ENCODE results near the gene SH3TC1. TPM values are rescaled to one million over a fixed set of nuclear protein-coding genes. Genes with fewer than 3 reads are reported as not detected.
A peak's percentile ranks its signal among the peaks of the same experiment; 100 is the strongest.

SH3TC1 gene
- total RNA-seq, 6 donors from 2014 or later = 34.1 to 193 (median 81.4) TPM

DNA sequence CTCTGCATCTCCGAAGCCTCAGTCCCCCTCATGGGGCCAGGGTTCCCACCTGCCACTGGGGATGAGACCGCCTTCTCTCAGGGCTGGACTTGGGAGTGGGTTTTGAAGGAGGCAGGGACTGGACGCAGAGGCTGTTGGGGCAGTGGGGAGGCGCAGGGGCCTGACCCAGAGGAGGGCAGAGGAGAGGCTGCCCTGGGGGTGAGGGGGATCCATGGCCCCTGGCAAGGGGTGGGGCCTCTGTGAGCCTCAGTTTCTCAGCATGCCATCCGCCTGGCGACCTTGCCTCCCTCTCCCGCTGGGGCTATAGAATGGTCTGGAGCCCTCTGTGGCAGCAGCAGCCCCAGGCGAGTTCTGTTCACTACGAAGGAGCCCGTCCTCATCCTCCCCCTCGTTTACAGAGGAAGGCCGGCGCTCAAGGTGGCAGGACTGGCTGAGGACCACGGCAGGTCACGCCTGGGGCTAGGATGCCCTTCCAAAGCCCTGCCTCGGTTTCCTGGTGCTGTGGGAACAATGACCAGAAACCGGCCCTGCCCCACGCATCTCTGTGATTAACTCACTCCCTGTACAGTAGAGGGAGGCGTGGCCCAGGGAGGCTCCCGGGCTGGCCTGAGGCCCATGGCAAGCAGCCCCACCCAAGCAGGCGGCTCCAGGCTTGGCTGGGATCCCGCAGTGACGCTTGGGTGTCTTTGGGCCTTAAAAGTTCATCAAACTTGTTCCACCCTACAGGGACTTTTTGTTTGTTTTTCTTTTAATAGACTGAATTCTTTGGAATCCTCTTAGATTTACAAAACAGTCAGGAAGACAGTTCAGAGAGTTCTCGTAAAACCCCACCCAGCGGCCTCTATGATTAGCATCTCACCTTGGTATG lies 16.0 kb upstream of the SH3TC1 start:
- H3K9me3 ChIP-seq = no peaks in the 10 kb centered on the region
- peak overlapping the region in 2 of 4 donors; percentile 43 to 46 for H3K27ac ChIP-seq
- 66 to 67% methylated on average over 23 to 24 of the region's 25 CpGs for WGBS, 2 donors
- TF ChIP-seq POLR2AphosphoS5 (IDR thresholded peaks at IDR 0.05) = peak; percentile 6 to 56
- TF ChIP-seq, protein P1, sequence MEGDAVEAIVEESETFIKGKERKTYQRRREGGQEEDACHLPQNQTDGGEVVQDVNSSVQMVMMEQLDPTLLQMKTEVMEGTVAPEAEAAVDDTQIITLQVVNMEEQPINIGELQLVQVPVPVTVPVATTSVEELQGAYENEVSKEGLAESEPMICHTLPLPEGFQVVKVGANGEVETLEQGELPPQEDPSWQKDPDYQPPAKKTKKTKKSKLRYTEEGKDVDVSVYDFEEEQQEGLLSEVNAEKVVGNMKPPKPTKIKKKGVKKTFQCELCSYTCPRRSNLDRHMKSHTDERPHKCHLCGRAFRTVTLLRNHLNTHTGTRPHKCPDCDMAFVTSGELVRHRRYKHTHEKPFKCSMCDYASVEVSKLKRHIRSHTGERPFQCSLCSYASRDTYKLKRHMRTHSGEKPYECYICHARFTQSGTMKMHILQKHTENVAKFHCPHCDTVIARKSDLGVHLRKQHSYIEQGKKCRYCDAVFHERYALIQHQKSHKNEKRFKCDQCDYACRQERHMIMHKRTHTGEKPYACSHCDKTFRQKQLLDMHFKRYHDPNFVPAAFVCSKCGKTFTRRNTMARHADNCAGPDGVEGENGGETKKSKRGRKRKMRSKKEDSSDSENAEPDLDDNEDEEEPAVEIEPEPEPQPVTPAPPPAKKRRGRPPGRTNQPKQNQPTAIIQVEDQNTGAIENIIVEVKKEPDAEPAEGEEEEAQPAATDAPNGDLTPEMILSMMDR (IDR thresholded peaks at IDR 0.05) = no peak
- peak in 1 of 4 donors; percentile 23 for TF ChIP-seq EP300 (IDR thresholded peaks at IDR 0.05)
- no peak for TF ChIP-seq POLR2A (IDR thresholded peaks at IDR 0.05)
- no peak overlapping the region for H3K4me3 ChIP-seq
- H3K4me1 ChIP-seq = peaks cover 20 to 36% (median 24%) of the 10 kb centered on the region in 4 donors
- peak; percentile 84 to 91 for DNase-seq
- peak; percentile 82 to 90 for ATAC-seq (ENCODE audit: low FRiP score in 2 of 2)
- H3K36me3 ChIP-seq = no peaks in the 10 kb centered on the region
- H3K27me3 ChIP-seq = no peaks in the 10 kb centered on the region

DNA sequence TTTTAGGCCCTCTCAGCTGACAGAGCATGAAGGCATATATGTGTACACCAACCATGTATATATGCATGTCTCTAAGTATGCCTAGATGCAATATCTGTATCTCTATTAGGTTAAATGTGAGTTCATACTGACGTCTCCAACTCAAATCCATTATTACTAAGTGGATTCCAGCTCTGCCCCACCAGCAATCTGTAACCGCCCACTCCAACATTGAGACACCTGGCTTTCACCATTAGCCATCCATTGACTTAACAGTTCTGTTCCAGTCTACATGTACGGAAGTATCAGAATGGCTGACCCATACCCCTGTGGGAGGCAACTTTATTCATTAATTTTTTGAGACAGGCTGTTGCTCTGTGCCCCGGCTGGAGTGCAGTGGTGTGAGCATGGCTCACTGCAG lies 15.0 kb upstream of the SH3TC1 start:
- WGBS, 2 donors = 84 to 86% methylated on average over 4 of the region's 4 CpGs
- no peak for TF ChIP-seq POLR2A (IDR thresholded peaks at IDR 0.05)
- TF ChIP-seq, protein P1 (IDR thresholded peaks at IDR 0.05) = no peak
- no peak for TF ChIP-seq POLR2AphosphoS5 (IDR thresholded peaks at IDR 0.05)
- no peak for TF ChIP-seq EP300 (IDR thresholded peaks at IDR 0.05)
- H3K4me3 ChIP-seq = no peak overlapping the region
- peaks cover 26 to 46% (median 33%) of the 10 kb centered on the region in 4 donors for H3K4me1 ChIP-seq
- ATAC-seq (ENCODE audit: low FRiP score in 2 of 2) (no peak), DNase-seq (no peak)
- H3K9me3 ChIP-seq = no peaks in the 10 kb centered on the region
- H3K27ac ChIP-seq = peak overlapping the region in 2 of 4 donors; percentile 27 to 30
- no peaks in the 10 kb centered on the region for H3K36me3 ChIP-seq
- no peaks in the 10 kb centered on the region for H3K27me3 ChIP-seq

DNA sequence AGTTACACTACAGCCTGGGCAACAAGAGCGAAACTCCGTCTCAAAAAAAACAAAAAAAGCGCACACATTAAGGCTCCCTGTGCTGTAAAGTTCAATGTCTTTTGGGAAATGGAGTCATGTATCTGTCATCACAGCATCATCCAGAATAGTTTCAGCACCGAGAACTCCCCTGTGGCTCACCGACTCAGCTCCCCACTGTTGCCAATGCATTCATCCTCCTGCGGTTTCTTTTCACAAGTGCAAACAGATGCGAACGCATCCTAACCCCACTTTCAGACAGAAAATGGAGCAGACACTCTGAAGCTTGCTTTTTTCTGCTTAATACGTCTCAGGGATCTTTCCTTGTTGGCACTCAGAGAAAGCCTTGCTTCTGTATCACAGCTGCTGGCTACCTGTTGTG lies 13.8 kb upstream of the SH3TC1 start:
- ATAC-seq (ENCODE audit: low FRiP score in 2 of 2) = peak in 1 of 2 donors; percentile 43
- no peak for DNase-seq
- TF ChIP-seq, protein P1 (IDR thresholded peaks at IDR 0.05) = no peak
- TF ChIP-seq POLR2AphosphoS5 (IDR thresholded peaks at IDR 0.05) (no peak), EP300 (IDR thresholded peaks at IDR 0.05) (no peak), POLR2A (IDR thresholded peaks at IDR 0.05) (no peak)
- Histone ChIP-seq H3K27me3 (no peaks in the 10 kb centered on the region), H3K9me3 (no peaks in the 10 kb centered on the region), H3K4me1 (peaks cover 39 to 58% (median 46%) of the 10 kb centered on the region in 4 donors), H3K4me3 (no peak overlapping the region), H3K36me3 (no peaks in the 10 kb centered on the region), H3K27ac (no peak overlapping the region)
- 84 to 92% methylated on average over 9 of the region's 9 CpGs for WGBS, 2 donors

DNA sequence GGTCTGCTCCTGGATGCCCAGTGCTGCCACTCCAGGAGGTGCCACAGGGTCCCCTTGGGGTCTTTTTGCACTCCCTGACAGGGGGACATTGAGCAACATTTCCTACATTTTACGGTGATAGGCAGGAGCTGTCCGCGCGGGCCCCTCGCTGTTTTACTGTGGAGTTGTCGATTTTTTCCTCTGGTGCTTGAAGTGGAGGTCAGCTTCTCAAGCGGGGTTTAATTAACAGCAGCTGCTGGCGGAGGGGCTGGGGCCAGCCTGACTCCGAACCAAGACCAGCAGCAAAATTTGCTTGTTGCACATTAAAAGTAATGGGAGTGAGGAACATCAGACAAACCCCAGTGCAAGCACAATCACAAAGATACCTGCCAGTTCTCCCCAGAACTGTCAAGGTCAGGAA lies 13.2 kb upstream of the SH3TC1 start:
- Histone ChIP-seq H3K9me3 (no peaks in the 10 kb centered on the region), H3K27ac (no peak overlapping the region), H3K36me3 (no peaks in the 10 kb centered on the region), H3K27me3 (no peaks in the 10 kb centered on the region), H3K4me1 (peaks cover 45 to 65% (median 52%) of the 10 kb centered on the region in 4 donors), H3K4me3 (no peak overlapping the region)
- TF ChIP-seq POLR2A (IDR thresholded peaks at IDR 0.05) = no peak
- DNase-seq (peak in 1 of 2 donors; percentile 32), ATAC-seq (ENCODE audit: low FRiP score in 2 of 2) (no peak)
- 90 to 92% methylated on average over 4 to 9 of the region's 9 CpGs for WGBS, 2 donors

DNA sequence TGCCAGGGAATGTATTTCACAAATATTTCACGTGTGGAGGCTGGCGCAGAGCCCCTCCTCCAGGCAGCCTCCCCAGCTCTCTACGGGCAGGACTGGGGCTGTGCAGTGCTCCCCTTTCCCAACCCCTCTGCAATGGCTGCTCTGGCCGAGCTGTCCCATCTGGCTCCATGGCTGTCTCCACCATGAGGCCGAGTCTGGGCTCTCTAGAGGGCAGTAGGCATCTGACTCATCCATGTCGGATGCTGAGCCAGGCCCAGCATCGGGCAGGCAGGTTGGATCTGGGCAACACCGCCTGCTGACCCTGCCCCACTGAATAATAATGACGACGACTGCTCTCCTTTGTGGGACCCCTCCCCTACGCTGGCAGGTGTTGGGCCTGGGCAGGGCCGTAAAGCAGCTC lies 11.0 kb upstream of the SH3TC1 start:
- DNase-seq (peak in 1 of 2 donors; percentile 47), ATAC-seq (ENCODE audit: low FRiP score in 2 of 2) (no peak)
- Histone ChIP-seq H3K27me3 (no peaks in the 10 kb centered on the region), H3K36me3 (no peaks in the 10 kb centered on the region), H3K4me1 (peaks cover 47 to 63% (median 54%) of the 10 kb centered on the region in 4 donors), H3K27ac (no peak overlapping the region), H3K4me3 (no peak overlapping the region), H3K9me3 (no peaks in the 10 kb centered on the region)
- TF ChIP-seq EP300 (IDR thresholded peaks at IDR 0.05) (no peak), POLR2A (IDR thresholded peaks at IDR 0.05) (no peak), POLR2AphosphoS5 (IDR thresholded peaks at IDR 0.05) (no peak)
- TF ChIP-seq, protein P1 (IDR thresholded peaks at IDR 0.05) = no peak
- 62 to 88% methylated on average over 5 to 12 of the region's 12 CpGs for WGBS, 2 donors
